Endothelial cell of coronary artery (primary cell): ENCODE results near the gene TSPAN4. TPM values are rescaled to one million over a fixed set of nuclear protein-coding genes. Genes with fewer than 3 reads are reported as not detected.

Experiments used
- total RNA-seq: library from RNA; depleted of rRNA; stranded (reverse); fragments of >200 nt; gene quantifications from 2 replicates; pipeline ENCODE4 v1.2.3, GENCODE V29; 2014

Gene TSPAN4, protein sequence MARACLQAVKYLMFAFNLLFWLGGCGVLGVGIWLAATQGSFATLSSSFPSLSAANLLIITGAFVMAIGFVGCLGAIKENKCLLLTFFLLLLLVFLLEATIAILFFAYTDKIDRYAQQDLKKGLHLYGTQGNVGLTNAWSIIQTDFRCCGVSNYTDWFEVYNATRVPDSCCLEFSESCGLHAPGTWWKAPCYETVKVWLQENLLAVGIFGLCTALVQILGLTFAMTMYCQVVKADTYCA
- total RNA-seq, result 63.9 and 81.4 TPM in 2 replicates

DNA sequence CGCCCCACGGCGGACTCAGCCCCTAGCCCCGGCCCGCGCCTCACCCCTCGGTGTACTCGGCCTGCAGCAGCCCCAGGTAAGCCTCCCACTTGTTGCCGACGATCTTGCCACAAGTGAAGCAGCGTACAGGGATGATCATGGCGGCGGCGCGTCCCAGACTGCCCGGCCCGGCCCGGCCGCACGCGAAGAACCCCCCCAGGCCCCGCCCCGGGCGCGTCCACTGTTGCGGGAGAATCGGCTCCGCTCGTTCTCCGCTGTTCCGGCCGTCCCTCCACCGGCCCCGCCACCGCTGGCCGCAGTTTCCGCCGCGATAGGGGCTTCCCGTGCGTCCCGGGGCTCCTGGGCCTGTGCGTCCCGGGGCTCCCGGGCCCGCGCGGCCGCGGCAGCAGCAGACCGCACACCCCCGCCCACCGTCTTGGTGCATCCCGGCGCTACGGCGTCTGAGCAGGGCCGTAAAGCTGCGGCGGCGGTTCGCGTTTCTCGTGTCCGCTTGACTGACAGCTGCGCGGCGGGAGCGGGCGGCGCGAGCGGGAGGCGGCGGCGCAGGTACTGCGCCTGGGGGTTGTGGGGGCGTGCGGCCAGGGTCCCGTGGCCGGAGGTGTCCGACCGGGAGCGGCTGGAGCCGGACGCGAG, at the start of gene TSPAN4, which contains the start of gene POLR2L:
TSS of gene TSPAN4 (plus strand) at position 483 of the 633 bp plus-strand sequence. CDS start 7,453 bp downstream, outside the sequence.
TSS of gene POLR2L (minus strand) at position 160 of the 633 bp plus-strand sequence. CDS start at position 139, 21 bp downstream.

GRCh38 chr11:798093-798713, 44.4 kb upstream of the TSPAN4 start, which contains the start of gene SLC25A22:
Gene SLC25A22, minus strand, starts transcription at chr11:798281. Its CDS starts 3,275 bp downstream, at chr11:795006.

DNA sequence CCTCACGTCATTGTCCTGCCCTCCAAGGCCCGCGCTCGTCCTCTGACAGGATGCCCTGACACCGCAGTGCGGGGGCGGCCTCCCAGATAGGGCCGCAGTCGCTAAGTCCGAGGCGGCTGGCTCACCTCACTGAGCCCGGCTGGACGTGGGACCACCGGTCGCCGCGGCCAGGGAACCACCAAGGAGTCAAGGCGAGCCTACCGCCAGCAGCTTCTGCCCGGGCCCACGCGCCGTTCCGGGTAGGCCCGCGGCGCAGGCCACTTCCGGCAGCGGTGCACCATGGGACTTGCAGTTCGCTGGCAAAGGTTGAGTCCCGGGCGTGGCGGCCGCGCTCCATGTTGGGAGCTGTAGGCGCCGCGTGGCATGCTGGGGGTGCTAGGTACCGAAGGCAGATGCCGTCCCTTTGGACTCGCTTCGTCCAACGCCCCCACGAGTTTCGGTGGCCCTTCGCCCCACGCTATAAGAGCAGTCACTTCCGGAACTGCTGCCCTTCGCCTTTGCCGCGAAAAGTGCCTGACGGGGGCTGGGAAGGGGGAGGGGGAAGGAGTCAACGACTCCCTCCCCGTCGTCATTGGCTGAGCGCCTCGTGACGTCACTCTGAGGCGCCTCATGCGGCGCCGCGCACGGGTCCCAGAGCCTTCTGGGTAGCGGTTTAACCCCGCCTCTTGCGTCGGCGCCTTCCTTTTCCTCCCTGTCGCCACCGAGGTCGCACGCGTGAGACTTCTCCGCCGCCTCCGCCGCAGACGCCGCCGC, 33.2 kb upstream of the TSPAN4 start, which contains the start of gene RPLP2:
TSS of gene RPLP2 (plus strand) at position 681 of the 753 bp plus-strand sequence. CDS start 268 bp downstream, outside the sequence.

DNA sequence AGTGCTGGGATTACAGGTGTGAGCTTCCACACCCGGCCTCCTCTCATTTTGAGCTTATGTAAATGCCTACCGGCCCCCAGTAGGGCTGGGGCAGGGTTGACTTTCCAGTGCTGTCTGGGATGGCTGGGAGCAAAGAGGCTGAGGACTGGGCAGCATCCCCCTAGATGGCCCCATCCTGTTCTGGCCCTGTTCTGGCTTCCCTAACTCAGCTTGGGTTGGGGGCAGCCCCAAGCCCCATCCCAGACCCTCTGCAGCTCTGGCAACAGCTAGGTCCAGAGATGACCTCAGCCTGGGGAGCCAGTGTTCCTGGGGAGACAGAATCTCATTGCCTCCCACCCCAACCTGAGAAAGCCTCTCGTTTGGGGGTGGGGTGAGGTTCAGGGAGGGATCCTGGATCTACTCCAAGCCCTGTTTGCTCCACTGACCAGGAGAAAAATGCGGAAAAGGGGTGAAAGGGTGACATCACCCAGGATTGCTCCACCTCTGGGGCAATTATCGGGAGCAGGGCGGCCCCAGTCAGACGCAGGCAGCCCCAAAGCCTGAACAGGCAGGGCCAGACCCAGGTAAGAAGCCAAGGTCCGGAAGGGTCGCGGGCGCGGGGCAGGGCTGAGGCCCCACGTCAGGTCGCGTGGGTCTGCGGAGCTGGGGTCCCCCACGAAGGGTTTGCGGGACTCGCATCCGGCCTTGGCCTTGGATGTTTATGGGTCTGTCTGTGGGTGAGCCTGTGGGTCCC, 24.1 kb upstream of the TSPAN4 start, which contains the start of gene PNPLA2:
TSS of gene PNPLA2 (plus strand) at position 519 of the 733 bp plus-strand sequence. CDS start 805 bp downstream, outside the sequence.

GRCh38 chr11:827897-828192, 14.8 kb upstream of the TSPAN4 start, which contains the start of gene CRACR2B:
Gene CRACR2B, plus strand, starts transcription at chr11:827919. Its CDS starts 689 bp downstream, at chr11:828608.

GRCh38 chr11:832529-833113, 10.0 kb upstream of the TSPAN4 start, which contains the start of gene CD151:
Gene CD151, plus strand, starts transcription at chr11:832952. Its CDS starts 3,118 bp downstream, at chr11:836070.

GRCh38 chr11:910589-911030, 68.0 kb downstream of the TSPAN4 start, which contains the start of gene CHID1:
Gene CHID1, minus strand, starts transcription at chr11:910810. Its CDS starts 5,994 bp downstream, at chr11:904816.

Other genes with a start within 250 kb of the TSPAN4 start
- gene IRF7, start 226.9 kb upstream of the TSPAN4 start, total RNA-seq, result 10.4 and 11.3 TPM in 2 replicates
- gene CDHR5, start 217.9 kb upstream of the TSPAN4 start, total RNA-seq, result not detected in 2 replicates
- not detected in 2 replicates for gene SCT, start 215.7 kb upstream of the TSPAN4 start, total RNA-seq
- gene DRD4, start 205.6 kb upstream of the TSPAN4 start, total RNA-seq, result not detected in 2 replicates
- 39.4 and 44.8 TPM in 2 replicates for gene DEAF1, start 147.6 kb upstream of the TSPAN4 start, total RNA-seq
- 5.5 and 6.2 TPM in 2 replicates for gene TMEM80, start 147.0 kb upstream of the TSPAN4 start, total RNA-seq
- 2.7 and 3.9 TPM in 2 replicates for gene EPS8L2, start 136.6 kb upstream of the TSPAN4 start, total RNA-seq
- gene TALDO1, start 95.4 kb upstream of the TSPAN4 start, total RNA-seq, result 207 and 250 TPM in 2 replicates
- 22.7 and 25.9 TPM in 2 replicates for gene GATD1, start 65.4 kb upstream of the TSPAN4 start, total RNA-seq
- gene CEND1, start 52.8 kb upstream of the TSPAN4 start, total RNA-seq, result under 0.01 and 0.18 TPM in 2 replicates
- gene SLC25A22, start 44.6 kb upstream of the TSPAN4 start, total RNA-seq, result 6.8 and 7.6 TPM in 2 replicates
- 7.0 and 9.0 TPM in 2 replicates for gene PIDD1, start 37.6 kb upstream of the TSPAN4 start, total RNA-seq
- 353 and 358 TPM in 2 replicates for gene RPLP2, start 32.9 kb upstream of the TSPAN4 start, total RNA-seq
- 15.0 and 23.4 TPM in 2 replicates for gene PNPLA2, start 23.9 kb upstream of the TSPAN4 start, total RNA-seq
- gene CRACR2B, start 14.9 kb upstream of the TSPAN4 start, total RNA-seq, result 2.7 and 4.8 TPM in 2 replicates
- gene CD151, start 9.9 kb upstream of the TSPAN4 start, total RNA-seq, result 545 and 757 TPM in 2 replicates
- 159 and 286 TPM in 2 replicates for gene POLR2L, start 323 bp upstream of the TSPAN4 start, total RNA-seq
- gene CHID1, start 68.0 kb downstream of the TSPAN4 start, total RNA-seq, result 34.7 and 45.0 TPM in 2 replicates
- 37.9 and 49.3 TPM in 2 replicates for gene AP2A2, start 83.0 kb downstream of the TSPAN4 start, total RNA-seq
- gene MUC6, start 193.9 kb downstream of the TSPAN4 start, total RNA-seq, result not detected in 2 replicates
- under 0.01 TPM in 1 of 2 replicates, not detected in the other for gene MUC2, start 232.0 kb downstream of the TSPAN4 start, total RNA-seq